Neutrophil (primary cell): Measurements from ENCODE around the gene INTS14.

ENCODE experiments used
- H3K27ac ChIP-seq: fragments of 200-600 bp; sonication (generic); 2 replicates; pipeline ENCODE4 v1.5.1; 2016; ENCODE audit warnings: mild to moderate bottlenecking, moderate library complexity
- H3K27me3 ChIP-seq: fragments of 200-600 bp; sonication (generic); 2 replicates; pipeline ENCODE4 v1.6.0; 2016; ENCODE audit warnings: mild to moderate bottlenecking
- H3K36me3 ChIP-seq: fragments of 200-600 bp; sonication (generic); 2 replicates; pipeline ENCODE4 v1.5.1; 2017
- H3K4me1 ChIP-seq, 2 experiments: fragments of 200-600 bp in 1 of 2; sonication (generic) in 1 of 2; 1 replicate in 1 of 2; 2 replicates in 1 of 2; pipeline versions ENCODE4 v1.5.1 to v1.6.1; 2013 to 2016; ENCODE audit warnings: low read depth in 1 of 2, low read length in 1 of 2, mild to moderate bottlenecking in 1 of 2, moderate library complexity in 1 of 2; ENCODE audit not compliant: control insufficient read depth in 1 of 2, insufficient read depth in 1 of 2
- H3K4me3 ChIP-seq, 2 experiments: fragments of 200-600 bp in 1 of 2; sonication (generic) in 1 of 2; 1 replicate in 1 of 2; 2 replicates in 1 of 2; pipeline ENCODE4 v1.5.1; 2013 to 2016; ENCODE audit warnings: low read depth in 1 of 2, low read length in 1 of 2, mild to moderate bottlenecking in 1 of 2, moderate library complexity in 1 of 2
- H3K9me3 ChIP-seq: fragments of 200-600 bp; sonication (generic); 2 replicates; pipeline ENCODE4 v1.5.1; 2016
- TF ChIP-seq, protein P1 (sequence below): fragments of 200-600 bp; sonication (generic); IDR thresholded peaks from 2 replicates; pipeline ENCODE4 v1.5.1; 2016; ENCODE audit warnings: antibody characterized with exemption

Gene INTS14

DNA sequence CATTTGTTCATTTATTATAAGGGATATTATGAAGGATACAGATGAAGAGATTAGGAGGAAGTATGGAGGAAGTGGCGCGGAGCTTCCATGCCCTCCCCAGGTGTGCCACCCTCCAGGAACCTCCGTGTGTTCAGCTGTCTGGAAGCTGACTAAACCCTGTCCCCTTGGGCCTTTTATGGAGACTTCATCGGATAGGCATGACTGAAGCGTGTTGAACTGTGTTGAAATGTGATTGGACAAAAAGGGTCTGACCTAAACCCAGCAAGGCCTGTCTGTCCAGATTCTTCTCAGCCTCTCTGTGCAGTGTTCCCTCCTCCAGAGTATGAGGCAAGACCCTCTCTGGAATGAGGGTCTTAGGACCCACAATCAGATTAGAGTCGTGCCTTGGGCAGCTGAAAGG, 49.0 kb downstream of the INTS14 start:
- H3K4me1 ChIP-seq: no peaks in the 10 kb centered on the region
- H3K4me3 ChIP-seq: no peak overlapping the region
- TF ChIP-seq, protein P1, sequence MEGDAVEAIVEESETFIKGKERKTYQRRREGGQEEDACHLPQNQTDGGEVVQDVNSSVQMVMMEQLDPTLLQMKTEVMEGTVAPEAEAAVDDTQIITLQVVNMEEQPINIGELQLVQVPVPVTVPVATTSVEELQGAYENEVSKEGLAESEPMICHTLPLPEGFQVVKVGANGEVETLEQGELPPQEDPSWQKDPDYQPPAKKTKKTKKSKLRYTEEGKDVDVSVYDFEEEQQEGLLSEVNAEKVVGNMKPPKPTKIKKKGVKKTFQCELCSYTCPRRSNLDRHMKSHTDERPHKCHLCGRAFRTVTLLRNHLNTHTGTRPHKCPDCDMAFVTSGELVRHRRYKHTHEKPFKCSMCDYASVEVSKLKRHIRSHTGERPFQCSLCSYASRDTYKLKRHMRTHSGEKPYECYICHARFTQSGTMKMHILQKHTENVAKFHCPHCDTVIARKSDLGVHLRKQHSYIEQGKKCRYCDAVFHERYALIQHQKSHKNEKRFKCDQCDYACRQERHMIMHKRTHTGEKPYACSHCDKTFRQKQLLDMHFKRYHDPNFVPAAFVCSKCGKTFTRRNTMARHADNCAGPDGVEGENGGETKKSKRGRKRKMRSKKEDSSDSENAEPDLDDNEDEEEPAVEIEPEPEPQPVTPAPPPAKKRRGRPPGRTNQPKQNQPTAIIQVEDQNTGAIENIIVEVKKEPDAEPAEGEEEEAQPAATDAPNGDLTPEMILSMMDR: no peak
- no peaks in the 10 kb centered on the region for H3K27me3 ChIP-seq
- H3K36me3 ChIP-seq: peaks cover 20% of the 10 kb centered on the region
- H3K27ac ChIP-seq: no peak overlapping the region
- H3K9me3 ChIP-seq: no peaks in the 10 kb centered on the region

DNA sequence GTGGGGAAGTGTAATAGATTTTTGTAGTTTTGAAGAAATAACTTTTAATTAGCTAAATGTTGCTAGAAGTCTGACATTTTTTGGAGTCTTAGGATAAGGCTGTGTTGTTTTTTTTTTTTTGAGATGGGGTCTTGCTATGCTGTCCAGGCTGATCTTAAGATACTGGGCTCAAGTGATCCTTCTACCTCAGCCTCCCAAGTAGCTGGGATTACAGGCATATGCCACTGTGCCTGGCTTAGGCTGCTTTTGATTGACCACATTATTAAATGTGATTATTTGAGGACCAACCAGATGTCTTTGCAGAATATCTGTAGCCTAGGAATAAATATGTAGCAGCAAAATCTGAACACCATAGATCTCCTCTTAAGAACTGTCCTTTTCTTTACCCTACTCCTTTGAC, 51.0 kb downstream of the INTS14 start:
- H3K36me3 ChIP-seq: peaks cover 16% of the 10 kb centered on the region
- H3K9me3 ChIP-seq: no peaks in the 10 kb centered on the region
- no peaks in the 10 kb centered on the region for H3K27me3 ChIP-seq
- no peaks in the 10 kb centered on the region for H3K4me1 ChIP-seq
- H3K4me3 ChIP-seq: no peak overlapping the region
- H3K27ac ChIP-seq: no peak overlapping the region
- TF ChIP-seq, protein P1: no peak

DNA sequence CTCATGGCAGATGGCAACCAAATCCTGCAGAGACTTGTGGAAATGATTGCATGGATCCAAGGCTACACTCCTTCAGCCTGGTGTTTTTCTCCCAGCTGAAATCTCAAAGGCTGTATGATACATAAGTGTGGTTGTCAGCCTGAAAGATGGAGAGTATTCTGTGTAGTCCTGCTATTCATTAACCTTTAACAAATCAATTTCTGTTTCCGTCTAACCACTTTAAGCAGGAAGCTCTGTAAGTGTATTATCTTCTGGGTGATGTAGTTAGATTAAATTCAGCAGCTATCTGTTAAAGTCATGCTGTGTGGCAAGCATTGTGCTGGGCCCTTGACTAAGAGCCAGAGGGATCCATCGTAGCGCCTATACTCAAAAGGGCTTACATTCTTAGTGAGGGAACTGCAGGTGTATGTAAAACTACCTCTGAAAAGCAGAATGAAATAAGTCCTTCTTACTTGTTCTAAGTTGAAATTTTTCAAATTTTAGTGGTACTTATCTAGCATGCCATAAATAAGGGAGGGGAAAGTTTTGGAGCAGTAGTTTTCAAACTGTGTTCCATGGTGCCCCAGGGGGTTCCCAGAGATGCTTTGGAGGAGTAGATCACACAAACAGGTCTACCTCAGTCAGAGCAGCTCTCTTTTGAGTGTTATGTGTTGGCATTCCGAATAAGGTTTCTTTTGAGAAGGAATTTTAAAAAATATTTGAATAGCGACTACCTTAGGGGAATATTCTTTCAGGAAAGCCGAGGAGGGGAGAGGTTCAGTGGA, 51.8 kb downstream of the INTS14 start:
- Histone ChIP-seq H3K36me3 (peaks cover 16% of the 10 kb centered on the region), H3K27me3 (no peaks in the 10 kb centered on the region), H3K4me3 (no peak overlapping the region), H3K27ac (no peak overlapping the region), H3K4me1 (no peaks in the 10 kb centered on the region), H3K9me3 (no peaks in the 10 kb centered on the region)
- TF ChIP-seq, protein P1: no peak

DNA sequence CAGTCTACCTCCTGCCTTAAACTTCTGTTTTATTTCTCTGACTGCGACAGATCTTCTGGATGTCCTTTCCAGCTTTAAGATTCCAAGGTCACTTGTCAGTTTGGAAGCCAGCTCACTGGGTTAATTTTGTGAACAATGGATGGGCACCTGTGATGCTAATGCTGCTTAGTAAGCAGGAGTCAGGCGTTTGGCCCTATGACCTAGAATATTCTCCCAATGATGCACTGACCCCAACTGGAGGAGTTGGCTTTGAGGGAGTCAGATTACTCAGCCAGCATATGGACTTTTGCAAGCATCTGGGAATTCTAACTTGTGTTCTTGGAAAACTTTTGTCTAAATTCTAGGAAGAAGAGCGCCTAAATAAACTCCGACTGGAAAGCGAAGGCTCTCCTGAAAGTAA, 52.6 kb downstream of the INTS14 start:
- Histone ChIP-seq H3K4me1 (no peaks in the 10 kb centered on the region), H3K27ac (no peak overlapping the region), H3K36me3 (peaks cover 13% of the 10 kb centered on the region)

DNA sequence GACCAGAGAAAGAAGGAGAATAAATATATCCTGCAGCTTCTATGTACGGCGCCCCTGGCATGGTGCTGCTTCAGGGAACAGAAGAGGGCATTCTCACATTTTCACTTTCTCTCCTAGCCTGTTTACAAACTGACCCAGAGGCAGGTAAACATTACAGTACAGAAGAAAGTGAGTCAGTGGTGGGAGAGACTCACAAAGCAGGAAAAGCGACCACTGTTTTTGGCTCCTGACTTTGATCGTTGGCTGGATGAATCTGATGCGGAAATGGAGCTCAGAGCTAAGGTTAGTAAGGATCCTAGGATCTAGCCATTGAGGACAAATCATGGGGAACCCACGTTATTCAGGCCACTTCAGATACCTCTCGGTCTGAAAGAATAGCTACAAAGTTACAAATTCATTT, 54.3 kb downstream of the INTS14 start:
- TF ChIP-seq, protein P1: no peak
- Histone ChIP-seq H3K4me3 (no peak overlapping the region), H3K27me3 (no peaks in the 10 kb centered on the region), H3K27ac (no peak overlapping the region), H3K9me3 (no peaks in the 10 kb centered on the region), H3K4me1 (no peaks in the 10 kb centered on the region), H3K36me3 (peaks cover 7% of the 10 kb centered on the region)

More for the DNA sequence above, 52.6 kb downstream of the INTS14 start:
- TF ChIP-seq, protein P1: no peak
- Histone ChIP-seq H3K9me3 (no peaks in the 10 kb centered on the region), H3K27me3 (no peaks in the 10 kb centered on the region), H3K4me3 (no peak overlapping the region)
